H1 (cell line): ENCODE data around the gene BTF3L4. TPM values are rescaled to one million over a fixed set of nuclear protein-coding genes. Genes with fewer than 3 reads are reported as not detected.

Experiments used
- CTCF ChIA-PET: fragments of 300-600 bp; sonication (Branson Sonifier 250); formaldehyde crosslinking; loops from one replicate; lab custom pipeline; 2021; ENCODE audit not compliant: partially characterized antibody; lab: Charles Lee
- POLR2A ChIA-PET: fragments of 300-600 bp; sonication (Branson Sonifier 250); formaldehyde crosslinking; loops from one replicate; lab custom pipeline; 2021; ENCODE audit warnings: inconsistent platforms; ENCODE audit not compliant: partially characterized antibody; lab: Charles Lee
- DNase-seq, 2 experiments: peaks; one replicate each; pipeline versions ENCODE4 v3.0.0 to v3.0.0-alpha.2; 2010 to 2022; ENCODE audit warnings: low spot score in 2 of 2, low read depth in 1 of 2, mixed read lengths in 1 of 2
- FAIRE-seq: peaks from 2 replicates; lab custom pipeline; 2011; peaks lifted over from hg19 to GRCh38; lab: Jason Lieb, UNC
- H2AFZ ChIP-seq: 2 replicates; pipeline ENCODE4 v1.8.1; 2012; ENCODE audit warnings: low read length, inconsistent platforms
- H2AK5ac ChIP-seq: 2 replicates; pipeline ENCODE4 v1.6.1; 2013; ENCODE audit warnings: low read depth, low read length
- H2BK120ac ChIP-seq: replicated peaks from 2 replicates; pipeline ENCODE3; 2013; ENCODE audit warnings: low read depth, low read length, inconsistent platforms
- H2BK12ac ChIP-seq: 2 replicates; pipeline ENCODE4 v1.6.1; 2013; ENCODE audit warnings: low read depth, low read length
- H2BK15ac ChIP-seq: 2 replicates; pipeline ENCODE4 v1.6.1; 2013; ENCODE audit warnings: low read length
- H2BK20ac ChIP-seq: 2 replicates; pipeline ENCODE4 v1.6.1; 2013; ENCODE audit warnings: low read length
- H2BK5ac ChIP-seq: 2 replicates; pipeline ENCODE4 v1.6.1; 2013; ENCODE audit warnings: low read depth, low read length
- H3K14ac ChIP-seq: 2 replicates; pipeline ENCODE4 v1.6.1; 2013; ENCODE audit warnings: inconsistent platforms; ENCODE audit not compliant: insufficient read length
- H3K18ac ChIP-seq: 2 replicates; pipeline ENCODE4 v1.6.1; 2013; ENCODE audit warnings: low read length; ENCODE audit errors: extremely low read depth
- H3K23ac ChIP-seq: 2 replicates; pipeline ENCODE4 v1.6.1; 2013; ENCODE audit warnings: inconsistent platforms; ENCODE audit not compliant: insufficient read length
- H3K23me2 ChIP-seq: 2 replicates; pipeline ENCODE4 v1.6.1; 2013; ENCODE audit warnings: low read depth, low read length
- H3K27ac ChIP-seq: 2 replicates; pipeline ENCODE4 v1.6.1; 2011; ENCODE audit warnings: low read depth, low read length, inconsistent platforms
- H3K27me3 ChIP-seq, 4 experiments: replicated peaks in 1 of 4; 1 replicate in 1 of 4; 2 replicates in 3 of 4; pipeline versions ENCODE4 v1.6.1 to v1.8.1; 2011 to 2013; ENCODE audit warnings: low read length in 3 of 4, mild to moderate bottlenecking in 3 of 4, inconsistent platforms in 2 of 4, mixed read lengths in 2 of 4, moderate library complexity in 1 of 4; ENCODE audit not compliant: control insufficient read depth in 3 of 4, insufficient read depth in 3 of 4; ENCODE audit errors: extremely low read depth in 1 of 4
- H3K36me3 ChIP-seq, 4 experiments: 2 replicates each; pipeline versions ENCODE4 v1.6.1 to v1.8.1; 2011 to 2013; ENCODE audit warnings: mild to moderate bottlenecking in 4 of 4, low read length in 3 of 4, moderate library complexity in 2 of 4, control low read depth in 1 of 4, inconsistent platforms in 1 of 4; ENCODE audit not compliant: insufficient read depth in 4 of 4, control insufficient read depth in 2 of 4
- H3K4ac ChIP-seq: replicated peaks from 2 replicates; pipeline ENCODE3; 2013; ENCODE audit warnings: low read length, low read depth, mixed read lengths, inconsistent platforms; ENCODE audit not compliant: insufficient read length
- H3K4me1 ChIP-seq, 4 experiments: replicated peaks in 1 of 4; 1 replicate in 1 of 4; 2 replicates in 3 of 4; pipeline versions ENCODE4 v1.6.1 to v1.8.1; 2011 to 2013; ENCODE audit warnings: low read length in 3 of 4, inconsistent platforms in 2 of 4, mixed read lengths in 1 of 4; ENCODE audit not compliant: insufficient read depth in 4 of 4, control insufficient read depth in 3 of 4
- H3K4me2 ChIP-seq, 2 experiments: 2 replicates each; pipeline versions ENCODE4 v1.6.1 to v1.8.1; 2011 to 2013; ENCODE audit warnings: low read depth in 2 of 2, low read length in 2 of 2, control low read depth in 1 of 2, inconsistent platforms in 1 of 2, mild to moderate bottlenecking in 1 of 2; ENCODE audit not compliant: insufficient read depth in 1 of 2
- H3K4me3 ChIP-seq, 4 experiments: fragments of 200-600, 300-600 bp in 1 of 4; sonication (generic), shearing (Covaris generic), sonication (Bioruptor Twin) in 1 of 4; 2 replicates each; pipeline versions ENCODE4 v1.5.1 to v1.8.1; 2011 to 2016; ENCODE audit warnings: low read length in 4 of 4, low read depth in 3 of 4, control low read depth in 2 of 4, inconsistent platforms in 2 of 4, mild to moderate bottlenecking in 2 of 4, mixed read lengths in 1 of 4, moderate library complexity in 1 of 4; ENCODE audit not compliant: insufficient read depth in 2 of 4; ENCODE audit errors: extremely low read depth in 1 of 4
- H3K56ac ChIP-seq: replicated peaks from 2 replicates; pipeline ENCODE3; 2013; ENCODE audit warnings: low read depth, mild to moderate bottlenecking, mixed read lengths, low read length, inconsistent platforms; ENCODE audit not compliant: insufficient read length
- H3K79me1 ChIP-seq: 2 replicates; pipeline ENCODE4 v1.6.1; 2013; ENCODE audit warnings: low read depth, low read length, control low read depth
- H3K79me2 ChIP-seq, 2 experiments: 2 replicates each; pipeline versions ENCODE4 v1.6.1 to v1.8.1; 2012 to 2013; ENCODE audit warnings: low read length in 2 of 2, mild to moderate bottlenecking in 2 of 2, inconsistent platforms in 1 of 2; ENCODE audit not compliant: insufficient read depth in 2 of 2, control insufficient read depth in 1 of 2
- H3K9ac ChIP-seq, 4 experiments: replicated peaks in 1 of 4; 1 replicate in 1 of 4; 2 replicates in 3 of 4; pipeline versions ENCODE4 v1.6.1 to v1.8.1; 2011 to 2013; ENCODE audit warnings: low read depth in 3 of 4, low read length in 3 of 4, control low read depth in 2 of 4, mild to moderate bottlenecking in 2 of 4, moderate library complexity in 2 of 4, inconsistent platforms in 1 of 4; ENCODE audit errors: extremely low read depth in 1 of 4
- H3K9me3 ChIP-seq, 2 experiments: 2 replicates each; pipeline versions ENCODE4 v1.6.1 to v1.8.1; 2012 to 2013; ENCODE audit warnings: mild to moderate bottlenecking in 2 of 2, moderate library complexity in 2 of 2, control low read depth in 1 of 2, inconsistent platforms in 1 of 2, low read depth in 1 of 2, low read length in 1 of 2, mixed read lengths in 1 of 2; ENCODE audit not compliant: insufficient read depth in 2 of 2
- H4K20me1 ChIP-seq, 2 experiments: replicated peaks in 1 of 2; 2 replicates each; pipeline versions ENCODE3 to v1.8.1; 2011 to 2013; ENCODE audit warnings: inconsistent platforms in 2 of 2, low read length in 2 of 2, mild to moderate bottlenecking in 1 of 2; ENCODE audit not compliant: insufficient read depth in 2 of 2, control insufficient read depth in 1 of 2
- H4K5ac ChIP-seq: 2 replicates; pipeline ENCODE4 v1.6.1; 2013; ENCODE audit warnings: low read length, low read depth, mixed read lengths, inconsistent platforms; ENCODE audit not compliant: insufficient read length
- H4K8ac ChIP-seq: 2 replicates; pipeline ENCODE4 v1.8.0; 2013; ENCODE audit warnings: mild to moderate bottlenecking, moderate library complexity, low read length, inconsistent platforms; ENCODE audit not compliant: insufficient read depth; ENCODE audit errors: extremely low read depth
- H4K91ac ChIP-seq: replicated peaks from 2 replicates; pipeline ENCODE3; 2013; ENCODE audit warnings: low read length, mixed read lengths, inconsistent platforms; ENCODE audit not compliant: insufficient read length
- CREB1 ChIP-seq: IDR thresholded peaks from 2 replicates; pipeline ENCODE4 v1.6.1; 2012; ENCODE audit warnings: inconsistent platforms
- HDAC6 ChIP-seq: IDR thresholded peaks from one replicate; pipeline ENCODE4 v1.7.1; 2012; ENCODE audit warnings: low read depth, mild to moderate bottlenecking, inconsistent platforms, low read length, moderate library complexity
- PHF8 ChIP-seq: fragments of 200-600 bp; sonication (generic); conservative IDR thresholded peaks from 2 replicates; pipeline ENCODE4 v1.7.1; 2012; ENCODE audit warnings: low read depth, mild to moderate bottlenecking, inconsistent platforms, low read length, moderate library complexity
- RFX5 ChIP-seq: IDR thresholded peaks from 2 replicates; pipeline ENCODE4 v1.6.1; 2011; ENCODE audit warnings: low read depth, low read length, improper control_type of control experiment, borderline replicate concordance
- SP1 ChIP-seq: IDR thresholded peaks from 2 replicates; pipeline ENCODE4 v1.6.1; 2011; ENCODE audit warnings: low read depth, low read length
- WGBS, 2 experiments: shearing (Covaris generic) in 1 of 2; methylation state at CpG; one replicate each; pipeline versions ENCODE4 v1.1.6 to v1.1.7; 2013 to 2015; ENCODE audit warnings: low lambda C conversion rate in 2 of 2, mixed read lengths in 2 of 2, inconsistent platforms in 1 of 2, low coverage in 1 of 2, missing lambda C conversion rate in 1 of 2; ENCODE audit not compliant: insufficient replicate concordance in 2 of 2, insufficient coverage in 1 of 2, insufficient read length in 1 of 2; ENCODE audit errors: extremely low coverage in 1 of 2, missing lambda C conversion rate in 1 of 2; 5-methylcytosine and 5-hydroxymethylcytosine counted together
- polyA plus RNA-seq, 7 experiments: library from polyadenylated mRNA; depleted of rRNA in 3 of 7; stranded (reverse) in 5 of 7; unstranded in 2 of 7; fragments of >200 nt in 5 of 7; fragments of 200-250 nt in 2 of 7; gene quantifications; 1 replicate in 5 of 7; 2 replicates in 1 of 7; 4 replicates in 1 of 7; pipeline versions ENCODE4 v1.2.1 to v1.2.3, GENCODE V29; 2011 to 2013; ENCODE audit warnings: missing spikeins in 2 of 7, mixed read lengths in 2 of 7
- total RNA-seq: library from RNA; stranded (reverse); fragmentation: NEBNext Ultra II Directional; extraction: Animal tissue kit (Norgen Biotek cat#: 25700); gene quantifications from 2 replicates; pipeline ENCODE4 v1.2.1, GENCODE V29; 2021

Gene BTF3L4
- total and polyA plus RNA-seq, 2 of the 8 experiments (the other 6 are each of a cell fraction or from before 2014, with no cell fraction given) = 76.1 to 98.3 TPM

GRCh38 chr1:52032785-52033131 is 23.3 kb upstream of the BTF3L4 start:
- Histone ChIP-seq H2BK20ac (no peak overlapping the region), H4K91ac (no peak overlapping the region), H3K79me1 (peaks cover 3% of the 10 kb centered on the region; the same call in 1 of the 2 replicates), H4K20me1 (peaks cover 2 to 5% of the 10 kb centered on the region in 2 experiments), H3K4ac (no peak overlapping the region), H2BK120ac (no peak overlapping the region), H3K9ac (peak overlapping the region; percentile 52 to 92 (median 87)), H3K14ac (no peak overlapping the region), H4K8ac (peak overlapping the region; percentile 72), H3K23ac (no peak overlapping the region), H3K27ac (no peak overlapping the region; the same call in 1 of the 2 replicates), H3K4me2 (peak overlapping the region; percentile 68 to 88), H3K9me3 (no peaks in the 10 kb centered on the region), H2BK5ac (no peak overlapping the region), H4K5ac (no peak overlapping the region), H3K4me1 (peaks cover 2 to 4% (median 2%) of the 10 kb centered on the region in 4 experiments; a peak in 4 of 7 replicates), H2AFZ (no peak overlapping the region), H3K18ac (no peak overlapping the region), H3K36me3 (peaks cover 0 to 18% (median 3%) of the 10 kb centered on the region in 4 experiments; a peak in 4 of 8 replicates), H2BK15ac (no peak overlapping the region), H3K27me3 (no peaks in the 10 kb centered on the region), H3K4me3 (peak overlapping the region; percentile 68 to 94 (median 81)), H3K56ac (no peak overlapping the region), H3K23me2 (peaks cover 5% of the 10 kb centered on the region; the same call in 1 of the 2 replicates), H2AK5ac (no peak overlapping the region), H3K79me2 (peaks cover 4 to 21% of the 10 kb centered on the region in 2 experiments; a peak in 3 of 4 replicates), H2BK12ac (no peak overlapping the region)
- CTCF ChIA-PET = interaction anchor here (1.5 kb wide), 1 partner anchor 10 kb away, joined by 3 read pairs; no protein-coding TSS in a partner anchor
- DNase-seq (peak in 1 of 2 experiments; percentile 56), FAIRE-seq (no peak)
- peak; percentile 9; the same call in 1 of the 2 replicates for TF ChIP-seq CREB1
- no peak for TF ChIP-seq RFX5
- no peak for TF ChIP-seq PHF8
- no peak for TF ChIP-seq SP1
- no peak for TF ChIP-seq HDAC6
- POLR2A ChIA-PET = interaction anchor here (0.5 to 4.4 kb wide), 10 partner anchors 9 to 371 kb away, joined by 3 to 54 read pairs (median 5); partner anchors contain the start of genes BTF3L4, ORC1, PRPF38A and RAB3B
- WGBS, 2 experiments = 29% methylated on average over 21 of the region's 24 CpGs; no CpG with 5 or more reads in 1 of the 2 experiments
